ENCODE results near the gene DCDC1. TPM values are rescaled to one million over a fixed set of nuclear protein-coding genes. Genes with fewer than 3 reads are reported as not detected.

DCDC1 gene
- total RNA-seq, 1 experiment from 2014 or later, result 1.5 TPM

GRCh38 chr11:30878400-30878799 is 491.1 kb downstream of the DCDC1 start:
- no peaks in the 10 kb centered on the region for H3K9me2 ChIP-seq (ENCODE audit: insufficient read depth)
- H2AFZ ChIP-seq (ENCODE audit: low read depth, low read length, poor library complexity, severe bottlenecking), result no peak overlapping the region
- no peak overlapping the region for H3K27ac ChIP-seq (ENCODE audit: low read depth, low read length)
- DNase-seq (ENCODE audit: low read depth, low spot score), result no peak
- no peak overlapping the region for H3K9ac ChIP-seq (ENCODE audit: low read length)
- H3K4me1 ChIP-seq (ENCODE audit: control insufficient read depth in 1 of 2, insufficient read depth in 2 of 2, low read length in 2 of 2), result no peaks in the 10 kb centered on the region
- H4K20me1 ChIP-seq (ENCODE audit: insufficient read depth), result no peaks in the 10 kb centered on the region
- no peak for ATAC-seq
- ChIA-PET RAD21 (ENCODE audit: low non-redundant PET in 1 of 2, low total read pairs in 2 of 2, uncharacterized antibody in 2 of 2, unreplicated experiment in 2 of 2) (no interaction called here), CTCF (no interaction called here), POLR2A (no interaction called here)
- H3K4me3 ChIP-seq (replicated peaks in 1 of 2; ENCODE audit: low read depth in 1 of 2, low read length in 2 of 2), result no peak overlapping the region
- H3K9me3 ChIP-seq (ENCODE audit: control insufficient read depth in 1 of 2, insufficient read depth in 1 of 2, low read depth in 1 of 2, low read length in 2 of 2), result no peaks in the 10 kb centered on the region
- no peaks in the 10 kb centered on the region for H3K36me3 ChIP-seq (ENCODE audit: control insufficient read depth in 1 of 2, insufficient read depth in 2 of 2, low read length in 2 of 2)
- H3K79me2 ChIP-seq (ENCODE audit: insufficient read depth, low read length), result no peaks in the 10 kb centered on the region
- no peak overlapping the region for H3K4me2 ChIP-seq (ENCODE audit: low read length)
- TF ChIP-seq CTCF (IDR thresholded peaks at IDR 0.05 in 2 of 3, conservative IDR thresholded peaks at IDR 0.05 in 1 of 3; ENCODE audit: borderline replicate concordance in 1 of 3, insufficient read depth in 1 of 3, low read depth in 2 of 3, low read length in 2 of 3) (no peak), EZH2 (IDR thresholded peaks at IDR 0.05) (no peak), ATF3 (IDR thresholded peaks at IDR 0.05) (no peak), SRF (IDR thresholded peaks at IDR 0.05; ENCODE audit: low read depth) (no peak), POLR2A (IDR thresholded peaks at IDR 0.05; ENCODE audit: borderline replicate concordance, extremely low read depth, insufficient read depth, insufficient read length) (no peak), CEBPB (IDR thresholded peaks at IDR 0.05; ENCODE audit: low read depth) (no peak), ZFX (IDR thresholded peaks at IDR 0.05) (no peak), CBX3 (IDR thresholded peaks at IDR 0.05; ENCODE audit: low read depth) (no peak), FOSL1 (IDR thresholded peaks at IDR 0.05; ENCODE audit: low read depth) (no peak), SIN3A (IDR thresholded peaks at IDR 0.05; ENCODE audit: low read depth) (no peak), ELF1 (IDR thresholded peaks at IDR 0.05; ENCODE audit: borderline replicate concordance, low read depth) (no peak)
- H3K27me3 ChIP-seq (ENCODE audit: insufficient read depth, low read length), result peaks cover 49% of the 10 kb centered on the region
- no TSS peak for BruUV-seq (replicated peaks)
- intact Hi-C loops (cut with micrococcal nuclease), result no loop called here

Measured in HCT116 (cell line).